Prostate gland (tissue), 2 donors: ENCODE measurements around the gene CLEC18C.
"Not testable (repeated sequence)": the region's sequence is repeated elsewhere in the genome, so short reads cannot be mapped to it uniquely, and the experiment has no call there.

Experiments used
- POLR2A ChIP-seq: fragments of 450-650 bp; IDR thresholded peaks from one replicate; pipeline ENCODE4 v1.6.1; 2016; ENCODE audit warnings: antibody characterized with exemption, mild to moderate bottlenecking
- POLR2AphosphoS5 ChIP-seq: sonication (generic); formaldehyde crosslinking; IDR thresholded peaks from one replicate; pipeline ENCODE4 v1.6.1; 2017; ENCODE audit warnings: antibody characterized with exemption
- TF ChIP-seq, protein P1 (sequence below), 4 experiments: fragments of 200-600 bp in 2 of 4; fragments of 450-650 bp in 2 of 4; sonication (generic) in 2 of 4; IDR thresholded peaks; 1 replicate in 3 of 4; 2 replicates in 1 of 4; pipeline ENCODE4 v1.5.1; 2016 to 2019; ENCODE audit warnings: antibody characterized with exemption in 4 of 4, mild to moderate bottlenecking in 2 of 4, moderate library complexity in 2 of 4

DNA sequence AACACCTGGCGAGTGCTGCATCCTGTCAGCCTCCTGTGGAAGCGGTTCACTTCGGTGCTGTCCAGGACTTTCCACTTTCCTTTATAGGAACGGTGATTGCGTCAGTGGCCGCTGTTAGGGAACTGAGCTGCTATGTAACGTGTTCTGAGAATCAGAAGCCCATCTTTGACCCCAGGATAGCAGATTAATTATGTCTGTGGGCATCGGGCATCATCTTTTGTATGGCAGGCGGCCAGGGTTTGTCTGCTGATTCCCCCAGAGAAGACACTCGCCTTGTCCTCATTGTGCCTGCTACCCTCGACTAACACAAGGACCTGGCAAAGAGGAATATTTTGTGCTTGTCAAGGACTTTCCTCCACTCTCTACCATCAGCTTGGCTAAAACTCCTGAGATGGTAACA, 25.7 kb upstream of the CLEC18C start:
- not testable (repeated sequence) for TF ChIP-seq POLR2A, POLR2AphosphoS5
- TF ChIP-seq, protein P1, sequence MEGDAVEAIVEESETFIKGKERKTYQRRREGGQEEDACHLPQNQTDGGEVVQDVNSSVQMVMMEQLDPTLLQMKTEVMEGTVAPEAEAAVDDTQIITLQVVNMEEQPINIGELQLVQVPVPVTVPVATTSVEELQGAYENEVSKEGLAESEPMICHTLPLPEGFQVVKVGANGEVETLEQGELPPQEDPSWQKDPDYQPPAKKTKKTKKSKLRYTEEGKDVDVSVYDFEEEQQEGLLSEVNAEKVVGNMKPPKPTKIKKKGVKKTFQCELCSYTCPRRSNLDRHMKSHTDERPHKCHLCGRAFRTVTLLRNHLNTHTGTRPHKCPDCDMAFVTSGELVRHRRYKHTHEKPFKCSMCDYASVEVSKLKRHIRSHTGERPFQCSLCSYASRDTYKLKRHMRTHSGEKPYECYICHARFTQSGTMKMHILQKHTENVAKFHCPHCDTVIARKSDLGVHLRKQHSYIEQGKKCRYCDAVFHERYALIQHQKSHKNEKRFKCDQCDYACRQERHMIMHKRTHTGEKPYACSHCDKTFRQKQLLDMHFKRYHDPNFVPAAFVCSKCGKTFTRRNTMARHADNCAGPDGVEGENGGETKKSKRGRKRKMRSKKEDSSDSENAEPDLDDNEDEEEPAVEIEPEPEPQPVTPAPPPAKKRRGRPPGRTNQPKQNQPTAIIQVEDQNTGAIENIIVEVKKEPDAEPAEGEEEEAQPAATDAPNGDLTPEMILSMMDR (IDR thresholded peaks at IDR 0.05) = not testable (repeated sequence)
